ENCODE measurements around the gene PDE4D. TPM values are rescaled to one million over a fixed set of nuclear protein-coding genes. Genes with fewer than 3 reads are reported as not detected.

The PDE4D gene
- total RNA-seq, 1 donor = 27.7 TPM

DNA sequence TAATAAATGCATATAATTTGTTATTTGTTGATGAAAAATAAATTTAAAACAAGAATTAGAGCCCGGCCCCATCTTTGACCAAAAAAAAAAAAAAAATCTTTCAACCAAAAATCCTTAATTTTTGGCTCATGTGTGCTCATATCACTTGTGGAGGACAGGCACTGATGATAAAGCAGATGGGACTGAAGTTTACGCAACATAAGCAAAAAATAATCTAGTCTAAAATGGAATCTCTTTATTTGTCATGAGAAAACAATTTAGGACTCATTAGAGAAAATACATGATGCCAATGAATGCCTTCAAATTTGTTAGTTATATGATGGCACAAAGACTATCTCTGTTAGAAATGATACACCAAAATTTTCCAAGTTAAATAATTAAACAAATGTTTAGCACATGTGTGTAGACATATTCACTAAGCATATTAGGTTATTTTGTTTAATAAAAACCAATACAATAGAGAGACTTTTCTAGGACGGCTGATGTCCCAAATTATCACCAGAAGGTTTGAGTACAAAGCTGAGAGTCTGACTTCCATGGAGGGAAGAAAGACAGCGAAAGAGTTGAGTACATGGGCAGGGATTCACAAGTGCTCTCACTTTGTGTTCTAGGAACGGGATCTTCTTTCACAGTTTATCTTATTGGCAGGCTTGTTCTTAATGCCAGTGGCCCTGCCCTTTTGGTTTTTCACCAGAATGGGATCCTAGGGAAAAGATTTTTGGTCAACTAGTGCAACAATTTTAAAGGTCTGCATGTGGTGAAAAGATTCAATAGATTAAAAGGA lies 689.2 kb downstream of the PDE4D start:
- DNase-seq (ENCODE audit: low read depth in 2 of 3, low spot score in 2 of 3) = no peak

DNA sequence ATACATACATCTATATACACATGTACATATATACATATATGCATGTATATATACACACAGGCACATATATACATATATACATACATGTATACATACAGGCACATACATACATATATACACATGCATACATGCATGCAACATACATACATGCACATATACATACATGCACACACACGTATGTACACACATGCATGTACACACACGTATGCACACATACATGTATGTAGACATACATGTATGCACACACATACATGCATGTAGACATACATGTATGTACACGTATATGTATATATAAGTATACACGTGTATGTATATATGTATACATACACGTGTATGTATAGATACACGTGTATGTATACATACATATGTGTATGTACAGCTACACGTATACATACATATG lies 693.7 kb downstream of the PDE4D start:
- DNase-seq (ENCODE audit: low read depth in 2 of 3, low spot score in 2 of 3) = no peak

DNA sequence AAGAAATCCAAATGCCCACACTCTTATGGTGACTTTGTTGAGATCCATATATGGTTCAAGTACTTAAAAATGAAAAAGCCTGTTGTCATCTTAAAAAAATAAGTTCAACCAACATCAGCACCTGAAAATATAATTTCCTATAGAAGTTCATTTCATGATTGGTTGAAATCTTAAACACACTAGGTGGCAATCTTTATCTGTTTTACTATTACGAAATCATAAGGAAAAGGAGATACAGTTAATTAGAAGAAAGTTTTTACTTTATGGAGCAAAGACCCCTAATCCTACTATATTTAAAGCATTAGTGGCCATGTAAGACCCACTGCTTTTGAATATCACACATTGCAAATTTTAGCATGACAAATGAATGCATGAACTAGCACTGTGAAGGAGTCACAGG lies 694.7 kb downstream of the PDE4D start:
- no peak for DNase-seq (ENCODE audit: low read depth in 2 of 3, low spot score in 2 of 3)

DNA sequence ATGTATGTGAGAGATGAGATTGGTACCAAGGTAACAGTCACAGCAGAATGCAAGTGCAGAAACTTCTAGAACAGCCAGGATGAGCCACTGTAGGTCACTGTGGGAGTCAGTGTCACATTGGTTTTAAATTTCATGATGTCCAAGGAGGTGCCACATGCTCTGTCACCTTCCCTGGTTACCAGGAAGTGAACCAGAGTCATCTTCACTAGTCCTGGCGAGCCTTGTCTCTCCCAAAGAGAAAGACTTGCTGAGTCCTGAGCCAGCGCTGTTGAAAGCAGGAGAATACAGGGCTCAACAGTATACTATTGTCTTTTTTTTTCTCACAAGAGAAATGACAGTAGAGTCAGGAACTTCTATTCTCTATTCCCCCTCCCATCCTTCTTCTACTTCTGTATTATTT lies 695.2 kb downstream of the PDE4D start:
- no peak for DNase-seq (ENCODE audit: low read depth in 2 of 3, low spot score in 2 of 3)

DNA sequence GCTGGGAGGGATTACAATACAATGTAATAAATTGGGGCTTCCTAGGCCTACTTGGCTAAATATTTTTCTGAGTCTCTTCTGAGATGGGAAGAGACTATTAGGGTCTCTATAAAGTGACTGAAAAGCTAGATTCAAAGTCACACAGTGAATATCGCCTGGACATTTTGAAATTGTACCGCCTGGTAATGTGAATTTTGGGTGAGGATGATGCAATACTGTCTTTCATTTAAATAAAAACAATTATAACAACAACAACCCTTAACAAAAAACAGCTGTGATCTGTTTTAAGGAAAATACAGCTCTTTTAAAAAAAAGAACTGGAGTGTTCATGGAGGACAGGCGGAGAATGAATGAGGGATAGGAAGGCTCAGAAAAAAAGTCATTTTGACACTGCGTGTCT lies 695.6 kb downstream of the PDE4D start:
- DNase-seq (ENCODE audit: low read depth in 2 of 3, low spot score in 2 of 3) = no peak

DNA sequence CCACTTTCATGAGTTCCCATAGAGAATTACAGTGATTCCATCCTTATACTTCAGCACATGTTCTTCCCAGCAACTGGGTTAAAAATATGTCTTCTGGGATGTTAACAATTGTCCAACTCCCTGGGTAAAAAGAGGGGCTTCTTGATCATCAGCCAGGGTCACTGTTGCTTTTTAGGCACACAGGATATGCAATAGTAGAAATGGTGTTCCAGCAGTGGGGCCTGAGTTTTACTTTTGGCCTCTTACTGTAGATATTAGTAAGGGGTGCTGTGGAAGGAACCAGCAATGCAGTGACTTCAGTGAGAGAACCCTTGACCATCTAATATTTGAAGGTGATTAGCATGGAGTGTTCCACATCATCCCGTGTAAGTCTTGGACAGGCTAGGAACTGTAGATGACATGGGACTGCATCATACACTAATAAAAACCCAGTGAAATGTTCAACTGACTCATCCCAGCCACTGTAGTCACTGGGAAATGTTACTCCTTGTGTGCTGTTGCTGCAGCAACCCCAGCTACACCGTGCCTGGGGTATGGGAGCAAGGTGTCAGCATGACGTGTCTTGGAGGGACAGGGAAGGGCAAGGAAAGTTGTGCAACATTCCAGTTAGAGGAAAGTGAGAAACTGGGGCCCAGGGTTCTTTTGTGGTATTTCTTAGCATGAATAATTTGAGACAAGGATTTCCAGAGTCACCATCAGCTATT lies 699.8 kb downstream of the PDE4D start:
- DNase-seq (ENCODE audit: low read depth in 2 of 3, low spot score in 2 of 3) = no peak

DNA sequence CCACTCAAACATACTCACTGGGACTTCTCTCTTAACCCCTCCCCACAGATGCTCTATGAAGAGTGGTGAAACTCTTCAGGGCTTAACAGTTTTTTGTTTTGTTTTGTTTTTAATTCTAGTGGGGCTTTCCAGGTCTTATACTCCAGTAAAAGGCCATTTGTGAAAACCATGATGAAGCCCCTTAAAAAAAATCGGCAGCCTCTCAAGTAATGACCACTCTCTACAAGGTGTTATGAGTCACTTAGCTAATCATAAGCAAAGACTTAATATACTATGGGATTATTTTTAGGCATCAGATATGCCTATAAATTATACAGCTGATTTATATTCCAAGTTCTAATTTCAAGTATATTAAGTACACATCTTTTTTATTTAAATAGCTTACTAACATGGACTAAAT lies 702.8 kb downstream of the PDE4D start:
- no peak for DNase-seq (ENCODE audit: low read depth in 2 of 3, low spot score in 2 of 3)

DNA sequence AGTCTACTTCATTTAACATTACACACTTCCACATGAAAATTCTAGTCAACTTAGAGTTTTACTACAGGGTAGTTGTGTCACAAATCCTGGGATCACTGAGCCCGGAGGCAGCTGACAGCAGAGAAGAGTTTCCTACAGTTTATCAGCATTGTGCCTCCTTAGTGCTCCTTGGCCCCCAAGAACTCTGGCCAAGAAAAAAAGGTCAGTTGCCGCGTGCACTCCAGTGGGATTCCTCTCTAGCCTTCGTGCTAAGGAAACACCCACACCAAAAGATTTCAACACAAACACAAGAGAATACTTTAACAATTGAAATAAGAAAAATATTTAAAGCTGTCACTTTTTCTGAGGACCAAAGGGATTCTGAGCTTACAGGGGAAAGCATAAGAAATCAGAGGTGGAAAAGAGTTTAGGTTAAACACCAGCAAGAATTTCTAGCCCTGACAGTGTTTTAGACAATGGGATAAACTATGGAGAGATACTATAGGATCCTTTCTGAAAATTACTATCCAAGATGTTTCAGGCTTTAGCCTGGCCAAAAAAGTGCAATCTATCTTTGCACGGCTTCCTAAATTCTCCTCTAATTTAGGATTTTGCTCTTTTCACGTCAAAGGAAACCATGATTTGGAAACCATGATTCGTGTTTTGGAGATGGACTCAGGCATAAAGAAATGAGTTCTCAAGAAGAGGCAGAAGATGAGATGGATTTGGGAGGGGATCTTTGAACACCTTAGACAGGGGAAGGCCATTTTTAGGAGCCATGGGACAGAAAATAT lies 703.9 kb downstream of the PDE4D start:
- no peak for DNase-seq (ENCODE audit: low read depth in 2 of 3, low spot score in 2 of 3)

DNA sequence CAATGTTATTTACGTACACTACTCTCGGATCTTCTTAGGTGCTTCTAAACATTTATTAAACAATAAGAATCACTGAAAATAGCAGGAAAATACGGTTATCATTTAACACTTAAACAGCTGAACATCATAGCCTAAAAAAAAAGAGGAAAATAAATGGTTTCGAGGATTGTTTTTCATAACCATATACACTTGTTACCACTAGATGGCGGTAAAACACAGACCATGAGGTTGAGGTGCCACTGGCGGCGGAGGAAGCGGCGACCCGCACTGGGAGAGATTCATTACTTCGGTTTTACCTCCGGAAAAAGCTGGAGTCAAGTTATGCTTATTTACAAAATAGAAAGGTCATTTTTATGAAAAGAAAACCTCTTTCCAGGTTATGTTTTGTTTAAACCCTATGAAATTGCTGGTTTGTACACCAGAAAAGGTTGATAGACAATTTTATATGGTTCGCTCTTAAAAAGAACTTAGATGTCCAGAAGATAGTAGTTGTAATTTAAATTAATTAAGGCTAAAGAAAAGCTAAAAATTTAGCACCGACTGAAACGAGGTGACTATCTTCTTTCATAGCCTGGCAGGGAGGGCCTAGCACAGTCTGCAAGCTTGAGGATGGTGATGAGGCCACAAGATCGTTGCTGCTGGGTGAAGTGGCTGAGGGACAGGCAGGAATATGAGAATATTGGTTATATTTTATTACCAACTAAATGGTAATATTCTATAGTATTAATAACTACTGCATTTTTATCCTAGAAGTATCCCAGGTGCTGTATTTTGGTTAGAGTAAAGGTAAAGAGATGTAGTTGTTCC lies 704.9 kb downstream of the PDE4D start:
- DNase-seq (ENCODE audit: low read depth in 2 of 3, low spot score in 2 of 3) = peak; percentile 37 to 82 (median 67)

DNA sequence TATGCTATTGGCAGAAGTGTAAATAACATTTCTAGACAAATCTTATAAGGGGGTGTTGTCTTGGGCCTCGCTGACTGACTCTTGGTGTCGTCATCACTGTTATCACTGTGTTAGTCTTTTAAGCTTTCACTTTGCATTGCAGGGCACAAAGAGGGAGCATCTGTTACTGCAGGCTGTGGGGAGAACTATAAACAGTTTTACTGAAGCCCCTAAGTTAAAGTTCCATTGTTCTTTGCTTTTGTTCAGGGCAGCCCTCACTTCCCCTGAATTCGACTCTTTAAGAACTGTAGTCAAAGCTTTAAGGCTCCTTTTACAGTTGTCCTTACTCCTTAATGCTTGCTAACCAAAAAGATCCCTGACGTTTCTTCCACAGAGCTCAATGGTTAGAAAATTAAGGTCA lies 705.7 kb downstream of the PDE4D start:
- DNase-seq (ENCODE audit: low read depth in 2 of 3, low spot score in 2 of 3) = no peak

DNA sequence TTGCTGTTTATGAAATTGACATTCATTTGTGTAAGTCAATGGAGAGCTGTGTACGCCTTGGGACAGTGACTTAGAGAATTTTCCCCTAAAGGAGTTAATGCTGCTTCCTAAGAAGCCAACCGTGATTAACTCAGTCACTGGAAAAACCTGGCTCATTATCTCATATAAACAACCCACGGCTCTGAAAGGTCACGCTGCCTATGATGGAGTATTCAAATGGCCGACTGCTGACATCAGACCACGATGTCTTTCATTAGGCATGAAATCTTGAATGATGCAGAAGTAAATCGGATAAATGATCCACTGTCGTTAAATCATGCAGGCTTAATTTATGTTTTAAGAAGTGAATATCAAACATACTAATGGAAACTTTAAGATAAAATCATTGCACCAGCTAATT lies 706.9 kb downstream of the PDE4D start:
- DNase-seq (ENCODE audit: low read depth in 2 of 3, low spot score in 2 of 3) = no peak

DNA sequence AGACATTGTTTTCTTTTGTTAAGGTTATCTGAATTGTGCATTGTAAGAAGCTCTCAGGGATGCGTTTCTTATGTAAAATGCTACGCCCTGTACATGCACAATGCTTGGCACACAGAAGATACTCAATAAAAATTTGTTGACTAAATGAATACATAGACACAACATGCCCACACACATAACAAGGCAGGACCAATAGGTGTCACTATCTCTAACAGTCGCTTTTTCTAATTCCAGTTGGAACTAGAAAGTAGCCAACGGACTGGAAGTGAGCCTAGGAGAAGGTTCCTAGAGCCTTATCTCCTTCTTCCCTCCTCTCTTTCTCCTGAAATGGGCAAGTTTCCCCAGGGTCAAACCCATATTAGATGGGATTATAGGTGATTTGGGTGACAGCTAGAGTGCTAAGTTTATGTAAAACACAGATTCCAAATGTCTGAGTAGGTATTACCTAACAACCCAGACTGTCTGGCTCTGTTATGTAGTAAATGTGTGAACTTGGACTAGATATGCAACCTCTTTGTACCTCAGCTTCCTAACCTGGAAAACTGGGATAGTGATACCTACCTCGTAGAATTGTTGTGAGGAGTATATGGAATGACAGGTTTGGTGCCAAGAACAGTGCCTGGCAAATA lies 707.7 kb downstream of the PDE4D start:
- DNase-seq (ENCODE audit: low read depth in 2 of 3, low spot score in 2 of 3) = no peak

DNA sequence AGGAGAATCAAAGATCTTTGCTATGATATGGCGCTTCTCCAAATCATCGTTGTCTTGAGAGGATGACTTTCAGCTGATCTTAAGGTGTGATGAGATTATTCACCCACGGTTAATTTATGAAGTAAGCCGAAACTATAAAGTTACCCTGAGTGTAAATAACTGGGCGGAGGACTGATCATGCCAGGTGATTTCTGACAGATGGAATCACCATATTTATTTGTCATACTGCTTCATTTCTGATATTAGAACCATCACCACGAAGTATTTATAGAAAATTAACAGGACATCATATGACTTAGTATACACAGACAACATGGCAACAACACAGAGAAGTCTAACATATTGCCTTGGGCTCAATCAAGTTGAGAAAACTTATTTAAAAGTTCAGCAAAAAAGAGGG lies 708.8 kb downstream of the PDE4D start:
- no peak for DNase-seq (ENCODE audit: low read depth in 2 of 3, low spot score in 2 of 3)

DNA sequence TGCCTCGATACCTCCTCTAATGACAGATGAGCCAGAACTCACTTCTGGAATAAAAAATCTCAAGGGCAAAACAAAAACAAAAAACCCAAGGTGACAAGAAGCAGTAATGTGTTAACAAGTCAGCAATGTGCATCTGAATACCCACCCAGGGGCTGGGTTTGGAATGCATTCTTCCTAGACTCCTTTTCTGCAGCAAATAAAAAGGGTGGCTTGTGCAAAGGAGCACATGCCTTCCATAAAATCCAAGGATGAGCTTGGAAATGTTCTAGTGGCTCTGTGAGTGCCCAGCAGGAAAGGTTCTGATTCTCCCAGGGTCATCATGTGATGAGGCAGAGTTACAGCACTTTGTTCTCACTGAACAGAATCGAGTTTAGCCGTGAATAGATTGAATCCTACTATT lies 710.8 kb downstream of the PDE4D start:
- DNase-seq (ENCODE audit: low read depth in 2 of 3, low spot score in 2 of 3) = no peak

DNA sequence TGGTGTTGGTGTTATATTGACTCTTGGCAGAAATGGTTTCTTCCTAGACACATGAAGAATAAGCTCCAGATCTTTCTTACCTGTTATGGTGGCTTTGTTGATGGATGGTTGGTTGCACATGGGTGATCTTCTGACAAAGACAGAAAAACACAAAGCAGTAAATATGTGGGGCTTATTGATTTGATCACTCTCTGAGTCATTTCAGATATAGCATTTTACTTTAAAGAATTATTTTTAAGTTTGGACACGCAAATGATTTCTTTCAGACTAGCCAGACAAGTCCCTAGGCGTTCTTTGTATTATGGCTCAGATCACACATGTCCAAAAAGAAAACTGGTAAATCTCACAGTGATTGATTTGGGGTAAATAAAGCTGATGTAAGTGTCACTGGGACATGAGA lies 713.0 kb downstream of the PDE4D start:
- DNase-seq (ENCODE audit: low read depth in 2 of 3, low spot score in 2 of 3) = no peak

DNA sequence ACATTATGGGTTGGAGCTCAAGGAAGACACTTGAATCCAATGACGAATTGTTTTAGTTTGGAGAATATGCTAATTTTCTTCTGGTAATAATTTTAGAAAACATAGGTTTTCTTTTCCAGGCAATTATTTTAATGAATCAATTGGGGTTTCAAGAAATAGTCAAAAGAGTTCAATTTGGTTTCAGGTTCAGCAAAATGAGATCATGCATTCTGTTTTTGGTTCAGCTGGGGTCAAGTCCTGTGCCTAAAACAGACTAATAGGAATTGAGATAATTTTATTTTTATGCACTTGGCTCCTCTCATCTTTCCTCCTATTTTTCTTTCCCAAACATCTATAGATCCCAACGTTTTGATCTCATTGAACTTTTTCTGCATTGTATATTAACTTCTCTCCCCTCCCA lies 713.8 kb downstream of the PDE4D start:
- no peak for DNase-seq (ENCODE audit: low read depth in 2 of 3, low spot score in 2 of 3)

DNA sequence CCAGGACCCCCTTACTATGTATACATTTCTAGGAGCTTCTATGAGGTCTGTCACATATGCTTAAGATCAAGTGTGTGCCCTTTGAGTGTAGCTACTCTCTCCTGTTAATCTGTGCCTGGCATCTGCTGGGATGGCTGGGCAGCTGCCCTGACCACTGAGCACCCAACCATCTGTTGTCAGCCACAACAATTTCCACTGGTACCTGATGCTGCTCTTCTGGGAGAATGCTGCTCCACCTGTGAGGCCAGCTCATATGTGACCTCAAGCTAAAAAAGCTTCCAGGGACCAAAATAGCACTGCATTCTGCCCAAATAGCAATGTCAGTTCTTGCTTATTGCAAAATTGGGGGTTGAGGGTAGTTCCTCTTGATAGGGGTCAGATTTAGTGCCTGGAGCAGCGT lies 715.0 kb downstream of the PDE4D start:
- no peak for DNase-seq (ENCODE audit: low read depth in 2 of 3, low spot score in 2 of 3)

DNA sequence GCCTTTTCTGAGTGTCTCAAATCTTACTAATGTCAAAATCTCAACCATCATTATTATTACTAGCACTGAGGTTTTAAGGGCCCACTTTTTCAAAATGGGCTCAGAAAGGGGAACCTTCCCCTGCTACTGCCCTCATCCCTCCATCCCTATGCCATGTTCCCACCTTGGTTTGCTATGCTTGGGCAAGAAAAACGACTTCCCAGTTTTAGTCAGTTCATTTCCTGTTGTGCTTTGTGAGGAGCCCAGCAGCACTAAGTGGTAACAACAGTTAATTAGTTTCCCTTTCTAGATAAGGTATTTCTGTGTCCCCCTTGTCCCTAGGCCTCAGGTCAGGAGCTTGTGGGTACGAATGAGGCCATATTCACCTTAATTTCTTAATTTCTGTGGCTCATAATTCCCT lies 715.5 kb downstream of the PDE4D start:
- DNase-seq (ENCODE audit: low read depth in 2 of 3, low spot score in 2 of 3) = no peak

DNA sequence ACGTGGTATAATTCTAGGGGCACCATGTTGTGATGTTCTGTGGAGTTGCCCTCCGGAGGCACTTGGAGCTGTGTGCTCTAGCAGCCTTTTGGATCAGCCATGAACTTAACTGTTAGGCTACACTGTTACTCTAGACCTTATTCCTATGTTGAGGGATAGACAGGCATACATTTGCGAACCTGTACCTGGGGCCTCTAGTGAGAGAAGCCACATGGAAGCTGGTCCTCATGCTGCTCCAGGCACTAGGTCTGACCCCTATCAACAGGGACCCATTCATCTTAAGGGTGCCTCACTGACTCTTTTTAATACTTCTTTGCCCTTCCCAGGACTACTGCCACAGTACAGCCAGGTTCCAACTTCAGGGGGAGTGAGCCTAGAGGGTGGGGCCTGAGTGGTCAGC lies 715.9 kb downstream of the PDE4D start:
- no peak for DNase-seq (ENCODE audit: low read depth in 2 of 3, low spot score in 2 of 3)

DNA sequence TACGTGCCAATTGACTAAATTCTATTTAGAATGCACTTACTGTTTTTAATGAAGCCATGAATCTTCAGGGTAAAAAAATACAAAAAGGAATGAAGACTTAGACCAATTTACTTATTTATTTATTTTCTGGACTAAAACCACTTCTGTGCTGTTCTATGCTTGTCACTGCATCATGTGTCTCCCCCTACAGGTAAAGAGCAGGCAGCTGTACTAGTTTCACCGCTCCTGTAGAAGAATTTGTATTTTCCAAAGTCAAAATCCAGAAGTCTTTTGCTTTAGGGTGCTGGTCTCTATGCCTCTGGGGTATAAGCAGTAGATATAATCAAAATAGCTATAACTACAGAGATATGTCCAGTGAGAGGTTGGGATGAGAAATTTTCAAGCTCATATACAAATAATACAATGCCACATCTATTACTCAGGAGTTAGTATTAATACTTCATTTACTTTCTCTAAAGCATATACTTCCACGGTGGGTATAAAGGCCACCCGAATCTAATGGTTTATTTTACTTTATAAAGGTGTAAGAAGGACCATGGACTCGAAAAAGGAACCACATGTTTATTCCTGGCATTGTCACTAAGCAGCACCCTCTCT lies 719.2 kb downstream of the PDE4D start:
- DNase-seq (ENCODE audit: low read depth in 2 of 3, low spot score in 2 of 3) = peak; percentile 18 to 74 (median 52)
